Choroid plexus epithelial cell (primary cell): ENCODE results near the gene COPG1.
"Not testable (repeated sequence)": the region's sequence is repeated elsewhere in the genome, so short reads cannot be mapped to it uniquely, and the experiment has no call there.

ENCODE experiments used
- DNase-seq: peaks from one replicate; pipeline ENCODE4 v3.0.0-alpha.2; 2010; ENCODE audit warnings: low read depth
- H3K4me3 ChIP-seq: 2 replicates; pipeline ENCODE4 v1.5.1; 2011; ENCODE audit warnings: low read depth, mild to moderate bottlenecking, control low read depth, low read length, moderate library complexity
- TF ChIP-seq, protein P1 (sequence below): conservative IDR thresholded peaks from 2 replicates; pipeline ENCODE4 v1.5.1; 2011; ENCODE audit warnings: low read depth, mild to moderate bottlenecking, control low read depth, inconsistent platforms, low read length, moderate library complexity

The COPG1 gene

DNA sequence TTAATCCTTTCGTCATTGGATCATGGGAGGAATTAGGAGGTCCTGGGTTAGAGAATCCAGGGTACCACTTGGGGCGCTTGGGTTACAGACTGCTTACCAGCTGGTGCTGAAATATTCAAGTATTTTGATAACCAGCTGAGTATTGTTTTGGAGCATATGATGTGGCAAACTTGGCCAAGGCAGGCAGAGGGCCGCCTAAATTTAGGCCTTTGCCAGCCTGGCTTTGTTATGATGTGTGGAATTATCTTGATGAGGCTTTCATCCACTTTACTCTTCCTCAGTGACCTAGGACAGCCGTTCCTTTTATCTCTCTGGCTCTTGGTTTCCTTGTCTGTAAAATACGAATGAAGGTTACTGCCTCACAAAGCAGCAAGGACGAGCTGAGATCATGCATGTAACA is 6.9 kb downstream of the COPG1 start:
- DNase-seq: no peak
- H3K4me3 ChIP-seq: no peak overlapping the region
- TF ChIP-seq, protein P1, sequence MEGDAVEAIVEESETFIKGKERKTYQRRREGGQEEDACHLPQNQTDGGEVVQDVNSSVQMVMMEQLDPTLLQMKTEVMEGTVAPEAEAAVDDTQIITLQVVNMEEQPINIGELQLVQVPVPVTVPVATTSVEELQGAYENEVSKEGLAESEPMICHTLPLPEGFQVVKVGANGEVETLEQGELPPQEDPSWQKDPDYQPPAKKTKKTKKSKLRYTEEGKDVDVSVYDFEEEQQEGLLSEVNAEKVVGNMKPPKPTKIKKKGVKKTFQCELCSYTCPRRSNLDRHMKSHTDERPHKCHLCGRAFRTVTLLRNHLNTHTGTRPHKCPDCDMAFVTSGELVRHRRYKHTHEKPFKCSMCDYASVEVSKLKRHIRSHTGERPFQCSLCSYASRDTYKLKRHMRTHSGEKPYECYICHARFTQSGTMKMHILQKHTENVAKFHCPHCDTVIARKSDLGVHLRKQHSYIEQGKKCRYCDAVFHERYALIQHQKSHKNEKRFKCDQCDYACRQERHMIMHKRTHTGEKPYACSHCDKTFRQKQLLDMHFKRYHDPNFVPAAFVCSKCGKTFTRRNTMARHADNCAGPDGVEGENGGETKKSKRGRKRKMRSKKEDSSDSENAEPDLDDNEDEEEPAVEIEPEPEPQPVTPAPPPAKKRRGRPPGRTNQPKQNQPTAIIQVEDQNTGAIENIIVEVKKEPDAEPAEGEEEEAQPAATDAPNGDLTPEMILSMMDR: no peak

DNA sequence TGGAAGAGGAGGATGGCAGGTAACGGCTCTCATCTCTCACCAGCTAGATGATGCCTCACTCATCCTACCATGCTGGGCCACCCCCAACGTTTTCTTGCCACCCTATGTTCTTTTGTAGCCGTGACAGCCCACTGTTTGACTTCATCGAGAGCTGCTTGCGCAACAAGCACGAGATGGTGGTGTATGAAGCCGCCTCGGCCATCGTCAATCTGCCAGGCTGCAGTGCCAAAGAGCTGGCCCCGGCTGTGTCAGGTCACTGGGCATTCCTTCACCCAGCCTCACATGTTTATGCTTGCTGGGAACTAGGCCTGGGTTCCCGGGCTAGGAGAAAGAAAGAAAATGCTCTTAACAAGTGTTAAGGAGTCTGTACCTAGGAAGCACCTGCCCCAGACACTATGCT is 8.2 kb downstream of the COPG1 start:
- TF ChIP-seq, protein P1: no peak
- H3K4me3 ChIP-seq: no peak overlapping the region
- DNase-seq: no peak

DNA sequence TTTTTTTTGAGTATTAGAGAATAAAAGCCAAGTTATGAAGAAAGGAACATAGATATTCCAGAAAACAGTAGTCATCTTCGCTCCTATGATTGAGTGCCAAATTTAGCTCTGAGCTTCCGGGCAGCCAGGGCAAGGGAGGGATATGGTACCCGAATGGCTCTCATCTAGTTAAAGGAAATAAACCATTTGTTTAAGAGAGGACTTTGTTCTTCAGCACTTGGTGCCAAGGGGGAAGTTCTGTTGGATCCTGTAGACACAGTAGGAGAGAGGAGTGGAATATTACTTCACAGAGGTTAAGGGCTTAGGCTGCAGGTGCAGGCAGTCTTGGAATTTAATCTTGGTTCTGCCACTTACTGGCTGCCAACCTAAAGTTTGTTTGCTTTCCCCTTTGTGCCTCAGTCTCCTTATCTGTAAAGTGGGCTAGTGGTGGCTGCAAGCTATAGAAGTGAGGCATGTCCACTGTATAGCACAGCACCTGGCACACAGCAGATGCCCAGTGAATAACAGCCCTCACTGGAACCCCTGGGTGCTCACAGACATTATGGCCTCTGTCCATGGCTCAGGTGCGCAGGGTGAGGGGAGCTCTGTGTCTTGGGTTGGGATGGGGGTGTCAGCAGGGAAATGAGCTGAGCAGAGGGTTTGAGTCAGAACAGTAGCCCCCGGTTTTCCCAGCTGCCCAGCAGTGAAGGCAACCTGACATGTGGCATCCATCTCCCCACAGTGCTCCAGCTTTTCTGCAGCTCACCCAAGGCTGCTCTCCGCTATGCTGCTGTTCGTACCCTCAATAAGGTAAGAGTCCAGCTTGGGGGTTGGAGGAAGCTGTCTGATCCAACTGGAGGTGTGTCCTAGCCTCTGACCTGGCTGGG is 10.4 kb downstream of the COPG1 start:
- no peak for DNase-seq
- no peak overlapping the region for H3K4me3 ChIP-seq
- TF ChIP-seq, protein P1: no peak

DNA sequence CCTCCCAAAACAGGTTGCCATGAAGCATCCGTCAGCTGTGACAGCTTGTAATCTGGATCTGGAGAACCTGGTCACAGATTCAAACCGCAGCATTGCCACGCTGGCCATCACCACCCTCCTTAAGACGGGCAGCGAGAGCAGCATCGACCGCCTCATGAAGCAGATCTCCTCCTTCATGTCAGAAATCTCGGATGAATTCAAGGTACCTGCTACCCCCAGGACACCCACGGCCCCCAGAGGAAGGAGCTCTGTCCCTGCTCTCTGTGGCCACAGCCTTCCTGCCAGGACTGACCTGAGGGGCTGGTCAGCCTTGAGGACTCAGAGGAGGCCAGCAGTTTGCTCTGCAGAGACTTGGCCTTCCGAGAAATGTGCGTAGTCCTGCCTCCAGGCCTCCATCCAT is 11.2 kb downstream of the COPG1 start:
- no peak for DNase-seq
- TF ChIP-seq, protein P1: no peak
- H3K4me3 ChIP-seq: no peak overlapping the region

DNA sequence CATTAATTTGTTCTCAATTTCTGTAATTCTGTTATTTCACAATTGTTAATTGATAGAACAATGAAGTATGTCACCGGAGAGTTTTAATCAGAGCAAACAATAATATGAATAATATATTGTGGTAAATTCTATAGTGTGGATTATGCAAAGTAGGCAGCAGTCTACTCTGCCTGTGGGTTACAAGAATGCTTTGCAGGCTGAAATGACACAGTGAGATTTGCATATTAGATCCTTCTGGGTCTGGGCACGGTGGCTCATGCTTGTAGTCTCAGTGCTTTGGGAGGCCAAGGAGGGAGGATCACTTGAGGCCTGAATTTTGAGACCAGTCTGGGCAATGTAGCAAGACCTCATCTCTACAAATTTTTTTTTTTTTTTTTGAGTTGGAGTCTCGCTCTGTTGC is 12.5 kb downstream of the COPG1 start:
- no peak for DNase-seq
- no peak overlapping the region for H3K4me3 ChIP-seq
- TF ChIP-seq, protein P1: no peak

DNA sequence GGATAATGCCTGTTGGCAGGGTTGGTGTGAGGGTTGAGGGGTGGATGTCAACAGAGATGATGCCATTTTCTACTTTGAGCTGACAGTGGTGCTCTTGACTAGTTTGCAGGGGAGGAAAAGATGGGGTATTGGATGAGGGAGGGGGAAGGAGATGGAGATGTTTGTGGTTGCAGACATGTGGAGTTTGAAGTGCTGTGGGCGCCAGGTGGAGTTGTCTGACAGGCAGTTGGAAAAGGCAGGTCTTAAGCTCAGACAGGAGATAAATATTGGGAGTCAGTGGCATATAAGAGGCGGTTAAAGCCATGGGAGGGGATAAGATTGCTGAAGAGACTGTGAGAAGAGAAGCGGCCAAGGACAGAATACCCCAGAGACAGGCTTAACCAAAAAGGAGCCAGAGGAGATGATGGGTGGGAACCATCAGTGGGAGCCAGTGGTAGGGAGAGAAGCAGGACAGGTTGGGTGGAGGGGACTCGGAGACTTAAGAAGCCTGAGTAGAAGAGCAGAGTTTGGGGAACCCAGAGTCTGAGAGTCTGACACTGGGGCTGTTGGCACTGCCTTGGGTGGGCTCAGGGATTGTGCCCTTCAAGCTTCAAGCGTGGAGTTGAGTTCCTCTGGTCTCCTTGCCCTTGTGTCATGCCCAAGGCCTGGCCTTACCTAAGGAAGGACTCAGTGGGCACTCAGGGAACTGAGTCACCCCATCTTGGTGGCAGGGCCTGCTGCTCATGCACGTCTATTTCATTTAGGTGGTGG is 13.9 kb downstream of the COPG1 start:
- no peak overlapping the region for H3K4me3 ChIP-seq
- TF ChIP-seq, protein P1: no peak
- DNase-seq: no peak

DNA sequence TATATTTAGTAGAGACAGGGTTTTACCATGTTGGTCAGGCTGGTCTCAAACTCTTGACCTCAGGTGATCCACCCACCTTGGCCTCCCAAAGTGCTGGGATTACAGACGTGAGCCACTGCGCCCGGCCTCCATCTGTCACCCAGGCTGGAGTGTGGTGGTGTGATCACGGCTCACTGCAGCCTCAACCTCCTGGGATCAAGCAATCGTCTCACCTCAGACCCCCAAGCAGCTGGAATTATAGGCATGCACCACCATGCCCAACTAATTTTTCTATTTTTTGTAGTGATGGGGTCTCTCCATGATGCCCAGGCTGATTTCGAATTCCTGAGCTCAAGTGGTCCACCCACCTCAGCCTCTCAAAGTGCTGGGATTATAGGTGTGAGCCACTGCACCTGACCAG is 15.6 kb downstream of the COPG1 start:
- H3K4me3 ChIP-seq, DNase-seq: not testable (repeated sequence)
